Chondrocyte (in vitro differentiated cells): ENCODE measurements around the gene PSMD12. TPM values are rescaled to one million over a fixed set of nuclear protein-coding genes. Genes with fewer than 3 reads are reported as not detected.

ENCODE experiments used
- DNase-seq: peaks from one replicate; pipeline ENCODE4 v3.0.0; 2021; ENCODE audit warnings: mixed read lengths, low spot score
- H3K27ac Mint-ChIP-seq: one replicate; pipeline ENCODE4 v1.8.0; 2021; ENCODE audit warnings: mild to moderate bottlenecking, moderate library complexity, mixed read lengths; ENCODE audit not compliant: unreplicated experiment
- H3K27me3 Mint-ChIP-seq: 2 replicates; pipeline ENCODE4 v1.8.0; 2021; ENCODE audit warnings: low read depth, mixed read lengths
- H3K36me3 Mint-ChIP-seq: 2 replicates; pipeline ENCODE4 v1.8.0; 2021; ENCODE audit warnings: low read depth, mixed read lengths
- H3K4me1 Mint-ChIP-seq: 2 replicates; pipeline ENCODE4 v1.8.0; 2021; ENCODE audit warnings: low read depth, mild to moderate bottlenecking, mixed read lengths
- H3K4me3 Mint-ChIP-seq: one replicate; pipeline ENCODE4 v1.8.0; 2021; ENCODE audit warnings: mild to moderate bottlenecking, moderate library complexity, mixed read lengths; ENCODE audit not compliant: unreplicated experiment
- H3K9me3 Mint-ChIP-seq: 2 replicates; pipeline ENCODE4 v1.8.0; 2021; ENCODE audit warnings: low read depth, mixed read lengths
- total RNA-seq: library from RNA; stranded (reverse); gene quantifications from 3 replicates; pipeline ENCODE4 v1.2.1, GENCODE V29; 2021
- TF ChIP-seq, protein P1 (sequence below): fragments of 200-600 bp; sonication (generic); IDR thresholded peaks from 2 replicates; pipeline ENCODE4 v1.5.0; 2021; ENCODE audit warnings: antibody characterized with exemption, mild to moderate bottlenecking, moderate library complexity

PSMD12 gene
- total RNA-seq, 1 donor from 2014 or later = 44.2 TPM

DNA sequence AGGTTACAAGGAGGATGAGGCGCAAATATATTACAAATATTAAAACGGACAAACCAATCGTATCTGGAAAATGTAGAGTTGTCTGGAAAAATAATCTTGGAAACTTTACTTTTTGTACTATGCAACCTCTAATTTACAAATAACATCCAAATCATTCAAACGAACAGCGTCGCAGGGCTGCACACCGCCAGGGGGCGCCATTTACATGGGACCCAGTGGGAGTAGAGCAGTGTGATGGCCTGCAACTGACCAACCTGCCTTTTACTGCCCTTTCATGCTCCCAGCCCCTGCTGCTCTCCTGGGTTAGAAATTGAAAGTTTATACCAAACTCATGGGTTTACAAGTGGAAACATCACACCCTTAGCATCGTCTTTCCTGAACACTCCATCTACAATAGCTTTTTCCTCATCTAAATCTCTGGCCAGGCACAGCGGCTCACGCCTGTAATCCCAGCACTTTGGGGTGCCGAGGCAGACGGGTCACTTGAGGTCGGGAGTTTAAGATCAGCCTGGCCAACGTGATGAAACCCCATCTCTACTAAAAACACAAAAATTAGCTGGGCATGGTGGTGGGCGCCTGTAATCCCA, 20.7 kb upstream of the PSMD12 start:
- no peaks in the 10 kb centered on the region for H3K9me3 Mint-ChIP-seq
- peaks cover 9% of the 10 kb centered on the region for H3K4me1 Mint-ChIP-seq
- no peaks in the 10 kb centered on the region for H3K27me3 Mint-ChIP-seq
- TF ChIP-seq, protein P1, sequence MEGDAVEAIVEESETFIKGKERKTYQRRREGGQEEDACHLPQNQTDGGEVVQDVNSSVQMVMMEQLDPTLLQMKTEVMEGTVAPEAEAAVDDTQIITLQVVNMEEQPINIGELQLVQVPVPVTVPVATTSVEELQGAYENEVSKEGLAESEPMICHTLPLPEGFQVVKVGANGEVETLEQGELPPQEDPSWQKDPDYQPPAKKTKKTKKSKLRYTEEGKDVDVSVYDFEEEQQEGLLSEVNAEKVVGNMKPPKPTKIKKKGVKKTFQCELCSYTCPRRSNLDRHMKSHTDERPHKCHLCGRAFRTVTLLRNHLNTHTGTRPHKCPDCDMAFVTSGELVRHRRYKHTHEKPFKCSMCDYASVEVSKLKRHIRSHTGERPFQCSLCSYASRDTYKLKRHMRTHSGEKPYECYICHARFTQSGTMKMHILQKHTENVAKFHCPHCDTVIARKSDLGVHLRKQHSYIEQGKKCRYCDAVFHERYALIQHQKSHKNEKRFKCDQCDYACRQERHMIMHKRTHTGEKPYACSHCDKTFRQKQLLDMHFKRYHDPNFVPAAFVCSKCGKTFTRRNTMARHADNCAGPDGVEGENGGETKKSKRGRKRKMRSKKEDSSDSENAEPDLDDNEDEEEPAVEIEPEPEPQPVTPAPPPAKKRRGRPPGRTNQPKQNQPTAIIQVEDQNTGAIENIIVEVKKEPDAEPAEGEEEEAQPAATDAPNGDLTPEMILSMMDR = peak; percentile 79
- H3K36me3 Mint-ChIP-seq = no peaks in the 10 kb centered on the region
- DNase-seq = no peak
- H3K27ac Mint-ChIP-seq = no peak overlapping the region
- no peak overlapping the region for H3K4me3 Mint-ChIP-seq

DNA sequence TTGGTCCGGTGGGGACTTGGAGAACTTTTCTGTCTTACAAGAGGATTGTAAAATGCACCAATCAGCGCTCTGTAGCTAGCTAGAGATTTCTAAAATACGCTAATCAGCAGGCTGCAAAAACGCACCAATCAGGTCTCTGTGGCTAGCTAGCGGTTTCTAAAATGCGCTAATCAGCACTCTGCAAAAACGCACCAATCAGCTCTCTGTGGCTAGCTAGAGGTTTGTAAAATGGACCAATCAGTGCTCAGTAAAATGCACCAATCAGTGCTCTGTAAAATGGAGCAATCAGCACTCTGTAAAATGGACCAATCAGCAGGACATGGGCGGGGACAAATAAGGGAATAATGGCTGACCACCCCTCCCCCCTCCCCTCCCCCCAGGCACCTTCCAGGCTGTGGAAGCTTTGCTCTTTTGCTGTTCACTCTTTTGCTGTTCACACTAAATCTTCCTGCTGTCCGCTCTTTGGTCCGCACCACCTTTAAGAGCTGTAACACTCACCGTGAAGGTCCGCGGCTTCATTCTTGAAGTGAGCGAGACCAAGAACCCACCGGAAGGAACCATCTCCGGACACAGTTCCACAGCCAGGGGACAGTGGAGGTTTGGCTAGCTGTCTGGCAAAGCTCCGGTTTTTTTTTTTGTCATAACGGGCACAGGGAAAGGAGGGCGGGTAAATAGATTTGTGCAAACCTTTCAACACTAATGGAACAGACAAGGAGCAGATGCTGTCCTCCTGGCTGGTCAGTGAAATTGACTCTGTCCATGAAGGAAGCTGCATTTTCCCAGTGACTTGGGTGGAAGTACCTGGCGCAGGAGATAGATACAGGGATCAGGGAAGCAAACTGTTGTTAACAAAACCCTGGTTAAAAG, 19.0 kb upstream of the PSMD12 start:
- TF ChIP-seq, protein P1 = no peak
- DNase-seq = no peak
- Mint-ChIP-seq H3K9me3 (no peaks in the 10 kb centered on the region), H3K27me3 (no peaks in the 10 kb centered on the region), H3K36me3 (no peaks in the 10 kb centered on the region), H3K4me3 (no peak overlapping the region), H3K27ac (no peak overlapping the region), H3K4me1 (no peaks in the 10 kb centered on the region)

DNA sequence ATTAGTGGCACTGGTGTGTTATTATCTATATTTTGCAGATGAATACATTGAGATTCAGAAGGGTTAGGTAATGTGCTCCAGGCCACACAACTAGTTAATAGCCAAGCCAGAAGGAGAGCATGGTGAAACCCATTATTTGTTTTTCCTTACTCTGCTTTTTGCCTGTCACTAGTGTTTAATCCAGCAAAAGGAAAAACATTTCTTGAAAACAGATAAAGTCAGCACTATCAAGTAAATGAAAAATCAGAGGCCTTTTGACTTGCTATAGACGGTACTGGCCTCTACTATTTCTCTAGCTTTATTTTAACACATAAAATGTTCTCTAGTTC, 15.5 kb upstream of the PSMD12 start:
- TF ChIP-seq, protein P1 = no peak
- H3K27ac Mint-ChIP-seq = no peak overlapping the region
- DNase-seq = no peak
- H3K36me3 Mint-ChIP-seq = no peaks in the 10 kb centered on the region
- H3K4me3 Mint-ChIP-seq = no peak overlapping the region
- no peaks in the 10 kb centered on the region for H3K9me3 Mint-ChIP-seq
- H3K27me3 Mint-ChIP-seq = no peaks in the 10 kb centered on the region
- peaks cover 5% of the 10 kb centered on the region for H3K4me1 Mint-ChIP-seq

DNA sequence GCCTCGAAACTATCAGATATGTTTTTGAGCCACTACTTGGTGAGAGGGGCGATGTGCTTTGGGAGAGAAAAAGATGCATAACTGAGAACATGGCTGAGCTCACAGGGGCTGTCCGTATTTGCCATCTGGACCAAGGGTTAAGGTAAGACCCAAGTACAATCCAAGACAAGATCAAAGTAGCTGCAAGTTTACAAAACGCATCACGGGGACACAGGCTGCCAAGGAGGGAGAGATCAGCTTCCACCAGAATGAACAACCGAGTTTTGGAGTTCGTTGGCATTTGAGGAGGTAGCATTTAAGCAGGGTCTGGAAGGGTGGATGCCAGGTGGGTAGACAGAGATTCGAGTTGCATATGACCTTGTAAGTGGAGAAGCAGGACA, 12.9 kb upstream of the PSMD12 start:
- peak overlapping the region; percentile 77 for H3K4me3 Mint-ChIP-seq

DNA sequence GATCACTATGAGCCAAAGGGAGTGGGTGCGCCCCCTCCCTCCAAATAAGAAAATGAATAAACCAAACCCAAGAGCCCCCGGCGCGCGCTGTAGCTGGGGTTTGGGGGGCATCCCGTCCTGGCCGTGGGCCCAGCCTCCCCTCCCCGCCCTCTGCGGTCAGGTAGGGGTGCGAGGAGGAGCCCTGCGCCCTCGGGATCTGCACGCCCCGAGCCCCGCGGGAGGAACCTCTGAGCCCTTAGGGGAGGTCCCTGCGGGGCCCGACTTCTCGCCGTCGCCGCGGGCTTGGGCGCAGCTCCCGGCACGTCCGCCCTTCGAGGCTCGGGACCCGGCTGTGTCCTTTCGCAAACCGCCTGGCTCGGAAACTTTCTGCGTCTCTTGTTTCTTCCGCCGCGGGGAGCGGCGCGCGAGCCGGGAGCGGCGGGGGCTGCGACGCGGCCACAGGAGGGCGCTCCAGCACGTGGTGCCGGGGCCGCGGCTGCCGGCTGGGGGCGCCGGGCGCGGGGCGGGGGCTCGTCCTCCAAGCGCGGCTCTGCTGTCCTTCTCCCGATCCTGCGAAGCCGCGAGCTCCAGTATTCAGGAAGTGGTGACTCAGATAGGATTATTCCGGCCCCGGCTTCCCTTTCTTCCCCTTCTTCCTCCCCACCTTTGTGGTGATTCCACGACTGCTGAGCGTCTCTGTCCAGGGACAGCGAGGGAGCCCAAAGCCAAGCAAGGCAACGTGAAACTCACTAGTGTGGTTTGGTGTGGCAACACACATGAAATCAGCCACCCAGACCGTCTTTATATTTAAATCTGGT, 12.3 kb upstream of the PSMD12 start:
- Mint-ChIP-seq H3K27me3 (no peaks in the 10 kb centered on the region), H3K4me3 (peak overlapping the region; percentile 77), H3K27ac (peak overlapping the region; percentile 86), H3K4me1 (peaks cover 24% of the 10 kb centered on the region), H3K9me3 (no peaks in the 10 kb centered on the region), H3K36me3 (no peaks in the 10 kb centered on the region)
- no peak for DNase-seq
- TF ChIP-seq, protein P1 = peak; percentile 82

More for the DNA sequence above, 12.9 kb upstream of the PSMD12 start:
- H3K27ac Mint-ChIP-seq = peak overlapping the region; percentile 86
- TF ChIP-seq, protein P1 = no peak
- no peaks in the 10 kb centered on the region for H3K9me3 Mint-ChIP-seq
- H3K27me3 Mint-ChIP-seq = no peaks in the 10 kb centered on the region
- H3K4me1 Mint-ChIP-seq = peaks cover 24% of the 10 kb centered on the region
- no peak for DNase-seq
- H3K36me3 Mint-ChIP-seq = no peaks in the 10 kb centered on the region
